A549 (cell line): ENCODE measurements around the gene ANP32D. TPM values are rescaled to one million over a fixed set of nuclear protein-coding genes. Genes with fewer than 3 reads are reported as not detected.
"Not testable (repeated sequence)": the region's sequence is repeated elsewhere in the genome, so short reads cannot be mapped to it uniquely, and the experiment has no call there.

Experiments
- ATAC-seq, 2 experiments: fragments of 200-7000 bp in 1 of 2; fragments of >200 bp in 1 of 2; cut with Nextera tagmentation in 1 of 2; cut with Tn5 transposase in 1 of 2; 3 replicates each; pipeline versions ENCODE4 v1.8.0 to v1.9.1; 2018 to 2020; ENCODE audit warnings: mild to moderate bottlenecking in 1 of 2, moderate library complexity in 1 of 2
- CTCF ChIA-PET: fragments of 300-600 bp; sonication (Branson Sonifier 250); formaldehyde crosslinking; extraction: SDS; loops from one replicate; lab custom pipeline; 2021; ENCODE audit warnings: antibody characterized with exemption, inconsistent platforms; lab: Yijun Ruan, JAX
- POLR2A ChIA-PET: fragments of 350-600 bp; formaldehyde crosslinking; extraction: SDS; loops from one replicate; lab custom pipeline; 2021; ENCODE audit warnings: antibody characterized with exemption, inconsistent platforms; lab: Yijun Ruan, JAX
- DNase-seq, 2 experiments: peaks; one replicate each; pipeline versions ENCODE4 v3.0.0 to v3.0.0-alpha.2; 2011 to 2016; ENCODE audit warnings: low read depth in 1 of 2, low spot score in 1 of 2
- FAIRE-seq: peaks from 2 replicates; lab custom pipeline; 2011; peaks lifted over from hg19 to GRCh38; lab: Jason Lieb, UNC
- H3K27ac ChIP-seq, 2 experiments: fragments of >200 bp; sonication (Bioruptor Twin); formaldehyde crosslinking; 3 replicates each; pipeline ENCODE4 v1.5.1; 2016 to 2017
- H3K4me1 ChIP-seq: fragments of >200 bp; sonication (Bioruptor Twin); formaldehyde crosslinking; 3 replicates; pipeline ENCODE4 v1.6.1; 2016
- H3K4me2 ChIP-seq: fragments of >200 bp; sonication (Bioruptor Twin); formaldehyde crosslinking; 3 replicates; pipeline ENCODE4 v1.6.1; 2016
- H3K4me3 ChIP-seq: fragments of >200 bp; sonication (Bioruptor Twin); formaldehyde crosslinking; 3 replicates; pipeline ENCODE4 v1.5.1; 2016
- H3K9me3 ChIP-seq: fragments of >200 bp; sonication (Bioruptor Twin); formaldehyde crosslinking; 3 replicates; pipeline ENCODE4 v1.6.1; 2016
- BHLHE40 ChIP-seq: IDR thresholded peaks from 2 replicates; pipeline ENCODE4 v1.6.1; 2012; ENCODE audit warnings: low read depth, low read length, inconsistent platforms
- CBX8 ChIP-seq: fragments of 200-600 bp; sonication (generic); IDR thresholded peaks from 2 replicates; pipeline ENCODE4 v1.6.1; 2016
- CHD2 ChIP-seq: fragments of 150-350 bp; IDR thresholded peaks from 2 replicates; pipeline ENCODE4 v1.6.1; 2014; ENCODE audit warnings: low read length; ENCODE audit not compliant: partially characterized antibody
- CHD4 ChIP-seq: fragments of 200-600 bp; sonication (generic); IDR thresholded peaks from 2 replicates; pipeline ENCODE4 v1.6.1; 2016; ENCODE audit warnings: antibody characterized with exemption, mild to moderate bottlenecking, borderline replicate concordance
- ESRRA ChIP-seq: fragments of 150-350 bp; IDR thresholded peaks from 2 replicates; pipeline ENCODE4 v1.6.1; 2014; ENCODE audit warnings: mild to moderate bottlenecking, low read length, borderline replicate concordance
- FOXS1 ChIP-seq: fragments of 250-450 bp; sonication (Bioruptor Pico); IDR thresholded peaks from 2 replicates; pipeline ENCODE4 v1.5.0; 2020; ENCODE audit warnings: mild to moderate bottlenecking, moderate library complexity
- HDAC2 ChIP-seq: fragments of 200-600 bp; sonication (generic); IDR thresholded peaks from 2 replicates; pipeline ENCODE4 v1.6.1; 2016
- HEYL ChIP-seq: fragments of 250-450 bp; sonication (Bioruptor Pico); IDR thresholded peaks from 2 replicates; pipeline ENCODE4 v1.8.0; 2021; ENCODE audit warnings: mild to moderate bottlenecking, moderate library complexity
- JUN ChIP-seq, 2 experiments: fragments of >200 bp; sonication (Bioruptor Twin); formaldehyde crosslinking; IDR thresholded peaks; 2 replicates in 1 of 2; 3 replicates in 1 of 2; pipeline ENCODE4 v1.6.1; 2016 to 2017
- JUNB ChIP-seq: fragments of >200 bp; sonication (Bioruptor Twin); formaldehyde crosslinking; IDR thresholded peaks from 2 replicates; pipeline ENCODE4 v1.6.1; 2016
- MAFK ChIP-seq: fragments of 450-650 bp; IDR thresholded peaks from 2 replicates; pipeline ENCODE4 v1.6.1; 2014; ENCODE audit not compliant: partially characterized antibody
- MAX ChIP-seq: IDR thresholded peaks from 2 replicates; pipeline ENCODE4 v1.6.1; 2012
- NFE2L2 ChIP-seq: fragments of 150-350 bp; conservative IDR thresholded peaks from 2 replicates; pipeline ENCODE4 v1.6.1; 2014; ENCODE audit warnings: low read length
- NR3C1 ChIP-seq: fragments of >200 bp; sonication (Bioruptor Twin); formaldehyde crosslinking; IDR thresholded peaks from 3 replicates; pipeline ENCODE4 v1.6.1; 2017
- RARB ChIP-seq: fragments of 250-450 bp; sonication (Bioruptor Pico); IDR thresholded peaks from 2 replicates; pipeline ENCODE4 v1.8.0; 2021; ENCODE audit warnings: mild to moderate bottlenecking, moderate library complexity
- RCOR1 ChIP-seq: fragments of 150-350 bp; IDR thresholded peaks from 2 replicates; pipeline ENCODE4 v1.6.1; 2014; ENCODE audit warnings: antibody characterized with exemption, low read length, low read depth
- SMC3 ChIP-seq: fragments of >200 bp; sonication (Bioruptor Twin); formaldehyde crosslinking; IDR thresholded peaks from 3 replicates; pipeline ENCODE4 v1.6.1; 2018; ENCODE audit warnings: inconsistent platforms
- TFCP2L1 ChIP-seq: fragments of 250-450 bp; sonication (Bioruptor Pico); IDR thresholded peaks from 2 replicates; pipeline ENCODE4 v1.5.0; 2021; ENCODE audit warnings: mild to moderate bottlenecking
- TP53 ChIP-seq: fragments of 250-450 bp; sonication (Bioruptor Pico); IDR thresholded peaks from 2 replicates; pipeline ENCODE4 v1.5.0; 2021; ENCODE audit warnings: mild to moderate bottlenecking, moderate library complexity
- ZC3H11A ChIP-seq: fragments of 450-650 bp; IDR thresholded peaks from 2 replicates; pipeline ENCODE4 v1.6.1; 2014; ENCODE audit warnings: antibody characterized with exemption, mild to moderate bottlenecking
- ZNF302 ChIP-seq: fragments of 250-450 bp; sonication (Bioruptor Pico); IDR thresholded peaks from 2 replicates; pipeline ENCODE4 v1.9.0; 2021; ENCODE audit warnings: inconsistent platforms, mild to moderate bottlenecking, moderate library complexity
- WGBS: methylation state at CpG from one replicate; pipeline ENCODE4 v1.1.6; 2017; ENCODE audit errors: missing lambda C conversion rate; 5-methylcytosine and 5-hydroxymethylcytosine counted together
- polyA minus RNA-seq: library from RNA; depleted of rRNA, polyadenylated mRNA; stranded (reverse); fragments of >200 nt; gene quantifications from 2 replicates; pipeline ENCODE4 v1.2.3, GENCODE V29; 2011; rRNA and poly(A)+ RNA removed
- polyA plus RNA-seq, 4 experiments: library from polyadenylated mRNA; depleted of rRNA in 3 of 4; stranded (reverse); fragments of >200 nt; fragmentation: RNase III in 1 of 4; extraction: RNeasy Plus Mini Kit Qiagen cat#74134 plus additional on column Dnase treatment in 1 of 4; gene quantifications; 2 replicates in 3 of 4; 3 replicates in 1 of 4; pipeline ENCODE4 v1.2.3, GENCODE V29; 2011 to 2017
- TF ChIP-seq, protein P1 (sequence below): fragments of >200 bp; sonication (Bioruptor Twin); formaldehyde crosslinking; IDR thresholded peaks from 3 replicates; pipeline ENCODE4 v1.6.1; 2016
- TF ChIP-seq, protein P2 (sequence below): IDR thresholded peaks from 2 replicates; pipeline ENCODE4 v1.6.1; 2012; ENCODE audit warnings: low read depth, borderline replicate concordance
- TF ChIP-seq, protein P3 (sequence below): IDR thresholded peaks from 2 replicates; pipeline ENCODE4 v1.6.1; 2012
- TF ChIP-seq, protein P4 (sequence below): fragments of >200 bp; sonication (Bioruptor Twin); formaldehyde crosslinking; IDR thresholded peaks from 3 replicates; pipeline ENCODE4 v1.5.1; 2016

Gene ANP32D
- polyA plus RNA-seq (2011; rRNA removed) = not detected in 2 replicates
- not detected in 2 replicates for polyA plus RNA-seq (2012; cell fraction: cytosol; rRNA removed)
- not detected in 2 replicates for polyA plus RNA-seq (2012; cell fraction: nucleus; rRNA removed)
- polyA plus RNA-seq (2017; fragmentation: RNase III; extraction: RNeasy Plus Mini Kit Qiagen cat#74134 plus additional on column Dnase treatment) = not detected in 3 replicates
- not detected in 2 replicates for polyA minus RNA-seq

DNA sequence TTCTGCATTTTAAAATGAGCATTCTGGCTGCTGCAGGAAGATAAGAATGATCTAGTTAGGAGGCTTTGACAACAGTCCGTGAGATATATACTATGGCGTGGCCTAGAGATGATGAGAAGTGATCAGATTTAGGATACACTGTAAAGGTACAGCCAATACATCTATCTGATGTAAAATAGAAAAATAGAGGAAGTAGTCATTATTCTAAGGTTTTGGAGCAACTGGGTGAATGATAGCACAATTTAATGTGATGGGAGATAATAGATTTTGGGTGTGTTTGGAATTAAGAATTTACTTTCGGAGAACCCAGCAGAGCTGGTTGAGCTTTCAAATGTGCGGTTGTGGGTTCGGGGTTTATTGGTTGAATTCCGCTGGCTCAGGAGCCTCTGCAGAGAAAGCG is at the start of gene ANP32D:
ANP32D (plus strand) TSS at position 301 of the 400 bp plus-strand sequence. CDS start 106 bp downstream, outside the sequence.
- Histone ChIP-seq H3K4me3 (no peak within 1 kb of the TSS), H3K4me1 (no peaks in the 10 kb centered on the region), H3K4me2 (no peak within 1 kb of the TSS), H3K9me3 (peaks cover 21% of the 10 kb centered on the region), H3K27ac (no peak within 1 kb of the TSS)
- peak; percentile 36 for FAIRE-seq
- 48% methylated on average over 7 of the region's 7 CpGs for WGBS
- DNase-seq = no peak
- CTCF ChIA-PET = no interaction called here
- no peak for TF ChIP-seq ESRRA
- no peak for TF ChIP-seq RCOR1
- no peak for TF ChIP-seq MAFK
- no peak for TF ChIP-seq NR3C1
- no peak for TF ChIP-seq TP53 (CRISPR knock-in tag)
- TF ChIP-seq CHD4 = no peak
- TF ChIP-seq, protein P1, sequence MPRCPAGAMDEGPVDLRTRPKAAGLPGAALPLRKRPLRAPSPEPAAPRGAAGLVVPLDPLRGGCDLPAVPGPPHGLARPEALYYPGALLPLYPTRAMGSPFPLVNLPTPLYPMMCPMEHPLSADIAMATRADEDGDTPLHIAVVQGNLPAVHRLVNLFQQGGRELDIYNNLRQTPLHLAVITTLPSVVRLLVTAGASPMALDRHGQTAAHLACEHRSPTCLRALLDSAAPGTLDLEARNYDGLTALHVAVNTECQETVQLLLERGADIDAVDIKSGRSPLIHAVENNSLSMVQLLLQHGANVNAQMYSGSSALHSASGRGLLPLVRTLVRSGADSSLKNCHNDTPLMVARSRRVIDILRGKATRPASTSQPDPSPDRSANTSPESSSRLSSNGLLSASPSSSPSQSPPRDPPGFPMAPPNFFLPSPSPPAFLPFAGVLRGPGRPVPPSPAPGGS = no peak
- no peak for TF ChIP-seq MAX
- TF ChIP-seq, protein P2, sequence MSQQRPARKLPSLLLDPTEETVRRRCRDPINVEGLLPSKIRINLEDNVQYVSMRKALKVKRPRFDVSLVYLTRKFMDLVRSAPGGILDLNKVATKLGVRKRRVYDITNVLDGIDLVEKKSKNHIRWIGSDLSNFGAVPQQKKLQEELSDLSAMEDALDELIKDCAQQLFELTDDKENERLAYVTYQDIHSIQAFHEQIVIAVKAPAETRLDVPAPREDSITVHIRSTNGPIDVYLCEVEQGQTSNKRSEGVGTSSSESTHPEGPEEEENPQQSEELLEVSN = no peak
- no peak for TF ChIP-seq NFE2L2
- TF ChIP-seq, protein P3, sequence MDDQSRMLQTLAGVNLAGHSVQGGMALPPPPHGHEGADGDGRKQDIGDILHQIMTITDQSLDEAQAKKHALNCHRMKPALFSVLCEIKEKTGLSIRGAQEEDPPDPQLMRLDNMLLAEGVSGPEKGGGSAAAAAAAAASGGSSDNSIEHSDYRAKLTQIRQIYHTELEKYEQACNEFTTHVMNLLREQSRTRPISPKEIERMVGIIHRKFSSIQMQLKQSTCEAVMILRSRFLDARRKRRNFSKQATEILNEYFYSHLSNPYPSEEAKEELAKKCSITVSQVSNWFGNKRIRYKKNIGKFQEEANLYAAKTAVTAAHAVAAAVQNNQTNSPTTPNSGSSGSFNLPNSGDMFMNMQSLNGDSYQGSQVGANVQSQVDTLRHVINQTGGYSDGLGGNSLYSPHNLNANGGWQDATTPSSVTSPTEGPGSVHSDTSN = no peak
- no peak for ATAC-seq
- POLR2A ChIA-PET = no interaction called here

DNA sequence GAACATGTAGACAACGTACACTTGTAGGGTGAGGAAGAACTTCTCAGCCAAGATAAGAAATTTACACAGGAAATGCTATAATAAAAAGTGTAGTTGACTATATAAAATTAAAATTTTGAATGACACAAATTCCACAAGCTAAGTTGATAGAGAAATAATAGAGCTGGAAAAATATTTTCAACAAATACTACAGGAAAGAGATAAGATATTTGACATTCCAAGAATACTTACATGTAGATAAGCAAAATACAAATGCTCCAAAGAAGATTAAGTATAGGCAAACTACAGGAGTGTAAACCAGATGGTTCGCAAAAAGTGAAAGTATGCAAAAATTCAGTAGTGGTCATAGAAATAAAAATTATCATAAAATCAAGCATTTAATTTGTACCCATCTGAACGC is 49.2 kb upstream of the ANP32D start:
- ChIA-PET CTCF (no interaction called here), POLR2A (no interaction called here)
- no peak for ATAC-seq
- TF ChIP-seq BHLHE40 (no peak), FOXS1 (CRISPR knock-in tag) (no peak)
- Histone ChIP-seq H3K4me1 (no peaks in the 10 kb centered on the region), H3K9me3 (no peaks in the 10 kb centered on the region), H3K27ac (no peak overlapping the region), H3K4me3 (no peak overlapping the region), H3K4me2 (no peak overlapping the region)
- FAIRE-seq = no peak
- no peak for DNase-seq
- WGBS = 37% methylated on average over 3 of the region's 3 CpGs

- no peaks in the 10 kb centered on the region for H3K4me1 ChIP-seq
- ChIA-PET POLR2A (no interaction called here), CTCF (no interaction called here)
- H3K27ac ChIP-seq = no peak overlapping the region
- H3K4me3 ChIP-seq = no peak overlapping the region
- DNase-seq (no peak), ATAC-seq (no peak), FAIRE-seq (no peak)
- no peak overlapping the region for H3K4me2 ChIP-seq
- 7% methylated on average over 1 of the region's 1 CpG for WGBS
- H3K9me3 ChIP-seq = no peaks in the 10 kb centered on the region
- TF ChIP-seq RARB (no peak), HEYL (CRISPR knock-in tag) (no peak), TP53 (CRISPR knock-in tag) (no peak), HDAC2 (no peak), BHLHE40 (no peak), MAFK (no peak), CHD2 (no peak), TFCP2L1 (CRISPR knock-in tag) (no peak), ZC3H11A (no peak), JUNB (no peak), ZNF302 (CRISPR knock-in tag) (no peak), JUN (IDR thresholded peaks at IDR 0.05) (no peak), SMC3 (no peak), CBX8 (no peak)
- TF ChIP-seq, protein P4, sequence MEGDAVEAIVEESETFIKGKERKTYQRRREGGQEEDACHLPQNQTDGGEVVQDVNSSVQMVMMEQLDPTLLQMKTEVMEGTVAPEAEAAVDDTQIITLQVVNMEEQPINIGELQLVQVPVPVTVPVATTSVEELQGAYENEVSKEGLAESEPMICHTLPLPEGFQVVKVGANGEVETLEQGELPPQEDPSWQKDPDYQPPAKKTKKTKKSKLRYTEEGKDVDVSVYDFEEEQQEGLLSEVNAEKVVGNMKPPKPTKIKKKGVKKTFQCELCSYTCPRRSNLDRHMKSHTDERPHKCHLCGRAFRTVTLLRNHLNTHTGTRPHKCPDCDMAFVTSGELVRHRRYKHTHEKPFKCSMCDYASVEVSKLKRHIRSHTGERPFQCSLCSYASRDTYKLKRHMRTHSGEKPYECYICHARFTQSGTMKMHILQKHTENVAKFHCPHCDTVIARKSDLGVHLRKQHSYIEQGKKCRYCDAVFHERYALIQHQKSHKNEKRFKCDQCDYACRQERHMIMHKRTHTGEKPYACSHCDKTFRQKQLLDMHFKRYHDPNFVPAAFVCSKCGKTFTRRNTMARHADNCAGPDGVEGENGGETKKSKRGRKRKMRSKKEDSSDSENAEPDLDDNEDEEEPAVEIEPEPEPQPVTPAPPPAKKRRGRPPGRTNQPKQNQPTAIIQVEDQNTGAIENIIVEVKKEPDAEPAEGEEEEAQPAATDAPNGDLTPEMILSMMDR = no peak
- TF ChIP-seq, protein P3 = no peak
These were observed 47.7 kb upstream of the ANP32D start for GRCh38 chr12:48424644-48425043.

DNA sequence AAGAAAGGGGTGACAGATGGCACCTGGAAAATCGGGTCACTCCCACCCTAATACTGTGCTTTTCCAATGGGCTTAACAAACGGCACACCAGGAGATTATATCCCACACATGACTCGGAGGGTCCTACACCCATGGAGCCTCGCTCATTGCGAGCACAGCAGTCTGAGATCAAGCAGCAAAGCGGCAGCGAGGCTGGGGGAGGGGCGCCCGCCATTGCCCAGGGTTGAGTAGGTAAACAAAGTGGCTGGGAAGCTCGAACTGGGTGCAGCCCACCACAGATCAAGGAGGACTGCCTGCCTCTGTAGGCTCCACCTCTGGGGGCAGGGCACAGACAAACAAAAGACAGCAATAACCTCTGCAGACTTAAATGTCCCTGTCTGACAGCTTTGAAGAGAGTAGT is 38.3 kb upstream of the ANP32D start:
- H3K4me3 ChIP-seq, ATAC-seq, H3K27ac ChIP-seq, DNase-seq, CTCF ChIA-PET, H3K4me1 ChIP-seq, H3K4me2 ChIP-seq, POLR2A ChIA-PET, H3K9me3 ChIP-seq, FAIRE-seq: not testable (repeated sequence)
- 3% methylated on average over 6 of the region's 10 CpGs for WGBS
